ENCODE results near the gene NR2E1.

NR2E1 gene

GRCh38 chr6:108165714-108166663 is at the start of gene NR2E1:
TSS of gene NR2E1 (plus strand) at chr6:108166022. CDS start at chr6:108166766, 744 bp downstream.
- DNase-seq (ENCODE audit: low spot score), result no peak

GRCh38 chr6:108116546-108117426 is 49.0 kb upstream of the NR2E1 start:
- no peak for DNase-seq (ENCODE audit: low spot score)

GRCh38 chr6:108117427-108118358 is 48.1 kb upstream of the NR2E1 start:
- DNase-seq (ENCODE audit: low spot score), result no peak

DNA sequence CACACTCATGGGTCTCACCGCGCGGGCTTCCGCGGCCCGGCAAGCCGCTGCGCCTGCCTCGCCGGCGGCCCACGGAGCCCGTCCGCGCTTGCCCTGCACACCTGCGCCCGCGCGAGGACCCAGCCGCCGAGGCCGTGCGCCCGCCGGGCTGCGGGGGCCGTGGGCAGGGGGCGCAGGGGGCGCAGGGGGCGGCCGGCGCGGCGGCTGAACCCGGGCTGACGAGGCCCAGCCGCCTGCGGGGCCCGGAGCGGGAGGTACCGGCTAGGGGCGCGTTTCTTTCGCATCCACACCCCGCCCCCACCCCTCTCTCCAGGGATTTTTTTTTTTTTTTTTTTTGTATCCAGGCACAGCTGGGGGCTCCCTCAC is 47.5 kb upstream of the NR2E1 start:
- no peak for DNase-seq (ENCODE audit: low spot score)

- DNase-seq (ENCODE audit: low spot score), result no peak
These were observed 46.7 kb upstream of the NR2E1 start for GRCh38 chr6:108118810-108119768.

- DNase-seq (ENCODE audit: low spot score), result no peak
These were observed 46.1 kb upstream of the NR2E1 start for GRCh38 chr6:108119769-108120141.

DNA sequence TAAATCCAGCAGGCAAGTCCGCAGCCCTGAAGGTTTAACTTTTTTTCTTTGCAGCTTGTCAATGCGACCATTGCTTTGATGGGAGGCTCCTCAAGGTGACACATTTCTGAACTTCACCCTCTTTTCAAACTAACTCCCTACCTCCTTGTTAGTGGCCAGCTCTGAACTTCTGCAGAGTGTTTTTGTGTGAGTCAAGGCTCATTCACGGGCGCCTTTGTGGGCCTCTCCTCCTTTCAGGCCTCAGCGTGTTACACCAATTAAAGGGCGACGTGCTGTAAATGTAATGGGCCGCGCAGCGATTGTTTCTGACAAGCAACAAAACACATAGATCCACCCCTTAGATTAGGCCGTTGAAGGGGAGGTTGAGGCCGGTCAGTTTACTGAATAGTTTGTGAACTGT is 45.5 kb upstream of the NR2E1 start:
- no peak for DNase-seq (ENCODE audit: low spot score)

DNA sequence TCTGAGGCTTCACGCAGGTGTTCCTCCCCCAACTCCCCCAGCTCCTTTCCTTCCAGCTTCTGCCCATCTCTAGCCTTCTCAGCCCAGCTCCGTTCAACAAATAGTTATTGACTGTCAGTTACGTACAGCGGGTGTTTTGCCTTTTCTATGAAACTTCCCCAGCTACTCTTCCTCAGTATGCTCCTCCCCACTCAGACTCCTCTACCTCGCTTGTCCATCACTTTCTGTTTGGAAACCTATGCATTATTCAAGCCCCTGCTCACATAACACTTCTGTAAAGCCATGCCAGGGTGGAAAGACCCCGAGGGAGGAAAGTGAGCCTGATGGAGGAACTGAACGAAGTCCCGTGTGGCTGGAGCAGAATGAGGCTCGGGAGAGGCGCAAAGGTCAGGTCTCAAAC is 44.2 kb upstream of the NR2E1 start:
- no peak for DNase-seq (ENCODE audit: low spot score)

- DNase-seq (ENCODE audit: low spot score), result no peak
These were observed 42.3 kb upstream of the NR2E1 start for GRCh38 chr6:108123481-108123929.

DNA sequence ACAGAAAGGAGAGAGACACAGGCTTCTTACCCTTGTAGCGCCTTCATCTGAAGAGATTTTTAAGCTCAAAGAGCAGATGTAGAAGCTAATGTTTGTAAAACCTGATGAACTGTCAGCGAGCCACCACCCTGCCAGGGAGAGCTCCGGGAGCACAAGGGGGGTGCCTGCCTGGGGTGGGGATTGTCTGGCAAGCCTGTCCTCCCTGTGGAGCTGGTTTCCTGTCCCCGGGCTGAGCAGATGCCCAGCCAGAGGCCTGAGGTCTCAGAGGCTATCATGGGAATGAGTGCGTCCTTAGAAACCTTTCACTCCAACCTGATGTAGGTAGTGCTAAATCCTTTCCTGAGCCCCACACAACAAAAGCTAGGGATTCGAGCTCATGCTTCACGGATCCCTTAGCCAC is 41.9 kb upstream of the NR2E1 start:
- DNase-seq (ENCODE audit: low spot score), result no peak

- DNase-seq (ENCODE audit: low spot score), result no peak
These were observed 38.8 kb upstream of the NR2E1 start for GRCh38 chr6:108127056-108127455.

DNA sequence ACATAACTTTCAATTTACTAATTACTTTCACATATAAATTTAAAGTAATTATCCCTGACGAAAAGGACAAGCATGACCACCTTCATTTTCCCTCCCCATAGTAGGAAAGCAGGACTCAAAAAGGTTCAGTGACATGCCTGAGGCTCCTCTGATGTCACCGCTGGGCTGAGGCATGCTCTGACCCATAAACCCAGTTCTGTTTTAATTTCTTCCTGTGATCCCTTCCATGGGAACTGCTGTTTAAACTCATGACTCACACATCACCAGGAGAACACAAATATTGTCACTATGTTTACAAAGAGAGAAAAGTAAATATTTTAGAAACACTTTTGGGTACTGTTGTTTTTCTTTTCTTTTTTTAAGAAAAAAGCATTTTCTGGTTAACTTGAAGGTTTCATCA is 38.0 kb upstream of the NR2E1 start:
- DNase-seq (ENCODE audit: low spot score), result no peak

DNA sequence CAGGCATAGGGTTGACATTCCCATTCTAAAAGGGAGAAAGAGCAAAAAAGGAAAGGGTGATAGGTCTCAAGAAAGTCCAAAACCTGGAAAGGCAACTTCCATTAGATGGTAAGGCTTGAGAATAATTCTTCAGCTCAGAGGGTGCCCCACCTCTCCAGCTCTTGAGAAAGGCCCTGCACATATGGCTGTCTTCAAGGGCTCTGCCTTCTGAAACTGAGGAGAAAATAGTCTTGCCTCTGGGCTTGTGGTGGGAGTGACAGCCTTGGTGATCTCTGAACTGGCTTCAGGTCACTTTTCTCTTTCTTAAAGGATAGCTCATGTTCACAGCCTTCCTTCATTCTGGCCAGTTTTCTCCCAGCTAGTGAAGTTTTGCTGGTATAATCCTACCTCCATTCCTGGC is 35.6 kb upstream of the NR2E1 start:
- DNase-seq (ENCODE audit: low spot score), result no peak

DNA sequence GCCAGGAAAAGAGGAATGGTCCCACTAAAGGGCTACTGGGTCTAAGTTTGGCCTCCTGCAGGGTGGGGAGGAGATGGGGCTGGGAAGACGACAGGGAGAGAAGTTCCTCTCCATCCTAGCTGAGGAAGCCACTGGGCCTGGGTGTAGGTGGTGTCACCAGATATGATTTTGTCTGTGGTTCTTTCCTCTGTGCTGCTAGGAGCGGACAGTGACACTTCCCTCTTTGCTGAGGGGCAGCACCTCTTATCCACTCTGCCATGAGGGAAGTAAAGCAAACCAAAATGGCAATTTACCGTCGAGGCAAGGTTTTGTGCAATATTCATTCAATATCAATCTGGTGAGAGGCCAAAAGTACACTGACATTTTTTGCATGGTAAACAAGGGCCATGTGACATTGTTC is 33.0 kb upstream of the NR2E1 start:
- no peak for DNase-seq (ENCODE audit: low spot score)

GRCh38 chr6:108133594-108134179 is 32.1 kb upstream of the NR2E1 start:
- no peak for DNase-seq (ENCODE audit: low spot score)

DNA sequence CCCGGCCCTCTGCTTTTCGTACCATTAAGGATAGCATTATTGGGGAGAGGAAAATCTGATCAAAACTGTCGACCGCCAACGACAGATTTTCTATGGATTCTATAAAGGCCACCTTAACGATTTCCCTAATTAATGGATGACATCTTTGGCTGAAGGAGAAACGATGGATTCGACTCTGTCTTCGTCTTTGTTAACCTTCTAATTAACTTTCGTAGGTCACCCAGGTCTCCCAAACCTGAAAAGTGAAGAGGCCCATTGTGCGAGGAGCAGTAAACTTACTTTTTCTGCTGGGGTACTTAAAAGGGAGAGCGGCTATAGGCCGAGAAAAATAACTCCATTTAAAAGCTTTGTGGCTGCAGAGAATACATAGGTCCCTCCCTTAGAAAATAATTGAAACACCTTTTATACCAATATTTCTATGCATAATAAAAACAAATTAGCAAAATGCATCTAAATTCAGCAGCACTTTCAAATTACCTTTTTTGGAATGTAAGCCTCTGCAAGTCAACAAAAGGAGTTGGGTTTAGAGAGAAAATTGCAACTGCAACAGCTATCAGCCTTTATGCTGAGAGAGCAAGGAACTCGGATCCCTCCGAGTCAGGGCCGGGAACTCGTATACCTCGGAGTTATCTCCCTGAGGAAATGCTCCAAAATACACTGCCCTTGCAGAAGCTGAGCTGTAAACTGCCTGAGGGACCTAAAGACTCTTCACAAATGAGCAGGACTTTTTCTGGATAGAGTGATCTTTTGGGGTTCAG is 31.4 kb upstream of the NR2E1 start:
- no peak for DNase-seq (ENCODE audit: low spot score)

- no peak for DNase-seq (ENCODE audit: low spot score)
These were observed 23.6 kb upstream of the NR2E1 start for GRCh38 chr6:108142240-108142639.

DNA sequence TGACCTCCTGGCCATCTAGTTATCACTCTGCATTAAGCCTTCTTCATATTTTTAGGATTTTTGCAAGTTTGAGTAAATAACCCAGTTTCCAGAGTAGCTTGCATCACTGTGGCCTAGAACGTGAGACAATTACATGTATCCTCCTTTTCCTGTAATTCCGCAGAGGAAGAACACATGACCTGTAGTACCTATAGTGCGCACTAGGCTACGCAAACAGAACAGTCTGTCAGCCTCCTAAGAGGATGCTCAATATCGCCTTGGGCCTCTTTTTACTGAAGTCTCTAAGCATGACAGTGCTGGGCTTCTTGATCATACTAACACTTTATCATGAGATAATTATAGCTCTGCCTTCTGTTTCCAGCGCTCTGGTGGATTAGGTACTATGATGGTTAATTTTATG is 20.2 kb upstream of the NR2E1 start:
- no peak for DNase-seq (ENCODE audit: low spot score)

- DNase-seq (ENCODE audit: low spot score), result no peak
These were observed 13.4 kb upstream of the NR2E1 start for GRCh38 chr6:108152446-108152845.

Measured in CD4-positive, alpha-beta T cell treated with Interleukin-6 at 100 ng/mL for 8 hours (primary cell).